Activated CD4-positive, alpha-beta T cell treated with anti-CD3 and anti-CD28 coated beads for 36 hours (primary cell): ENCODE results near the gene SLC4A8. TPM values are rescaled to one million over a fixed set of nuclear protein-coding genes. Genes with fewer than 3 reads are reported as not detected.
A peak's percentile ranks its signal among the peaks of the same experiment; 100 is the strongest.

Experiments used
- ATAC-seq: fragments of 200-7000 bp; cut with Tn5 transposase; one replicate; pipeline ENCODE4 v1.10.0; 2021; ENCODE audit warnings: mild to moderate bottlenecking, moderate library complexity
- CTCF ChIA-PET: fragments of 350-600 bp; sonication (Branson Sonifier 250); formaldehyde crosslinking; loops from one replicate; lab custom pipeline; 2021; ENCODE audit warnings: antibody characterized with exemption; lab: Charles Lee
- POLR2A ChIA-PET: fragments of 350-600 bp; sonication (Branson Sonifier 250); formaldehyde crosslinking; loops from one replicate; lab custom pipeline; 2021; ENCODE audit warnings: antibody characterized with exemption, inconsistent platforms; lab: Charles Lee
- DNase-seq: peaks from one replicate; pipeline ENCODE4 v3.0.0-alpha.2; 2020
- H3K27ac Mint-ChIP-seq: one replicate; pipeline ENCODE4 v1.8.0; 2021; ENCODE audit warnings: mixed read lengths
- H3K27me3 Mint-ChIP-seq: one replicate; pipeline ENCODE4 v1.8.0; 2021; ENCODE audit warnings: mixed read lengths
- H3K36me3 Mint-ChIP-seq: one replicate; pipeline ENCODE4 v1.8.0; 2021; ENCODE audit warnings: low read depth, mixed read lengths
- H3K4me1 Mint-ChIP-seq: one replicate; pipeline ENCODE4 v1.8.0; 2021; ENCODE audit warnings: mixed read lengths
- H3K4me3 Mint-ChIP-seq: one replicate; pipeline ENCODE4 v1.8.0; 2021; ENCODE audit warnings: mild to moderate bottlenecking, moderate library complexity, mixed read lengths
- H3K9me3 Mint-ChIP-seq: one replicate; pipeline ENCODE4 v1.8.0; 2021; ENCODE audit warnings: low read depth, mixed read lengths
- intact Hi-C, 2 experiments: fragments of 100-400 bp; cut with DNase I in 1 of 2; cut with micrococcal nuclease in 1 of 2; formaldehyde crosslinking; loops; one replicate each; pipeline versions ENCODE4 v1.14.2 to v1.15.1; 2022 to 2024; cut with DNase I, micrococcal nuclease
- total RNA-seq, 2 experiments: library from RNA; stranded (reverse); gene quantifications; one replicate each; pipeline ENCODE4 v1.2.3, GENCODE V29; 2021

The SLC4A8 gene
- 1 to 10 TPM; 1.7 to 2.0 TPM for total RNA-seq

DNA sequence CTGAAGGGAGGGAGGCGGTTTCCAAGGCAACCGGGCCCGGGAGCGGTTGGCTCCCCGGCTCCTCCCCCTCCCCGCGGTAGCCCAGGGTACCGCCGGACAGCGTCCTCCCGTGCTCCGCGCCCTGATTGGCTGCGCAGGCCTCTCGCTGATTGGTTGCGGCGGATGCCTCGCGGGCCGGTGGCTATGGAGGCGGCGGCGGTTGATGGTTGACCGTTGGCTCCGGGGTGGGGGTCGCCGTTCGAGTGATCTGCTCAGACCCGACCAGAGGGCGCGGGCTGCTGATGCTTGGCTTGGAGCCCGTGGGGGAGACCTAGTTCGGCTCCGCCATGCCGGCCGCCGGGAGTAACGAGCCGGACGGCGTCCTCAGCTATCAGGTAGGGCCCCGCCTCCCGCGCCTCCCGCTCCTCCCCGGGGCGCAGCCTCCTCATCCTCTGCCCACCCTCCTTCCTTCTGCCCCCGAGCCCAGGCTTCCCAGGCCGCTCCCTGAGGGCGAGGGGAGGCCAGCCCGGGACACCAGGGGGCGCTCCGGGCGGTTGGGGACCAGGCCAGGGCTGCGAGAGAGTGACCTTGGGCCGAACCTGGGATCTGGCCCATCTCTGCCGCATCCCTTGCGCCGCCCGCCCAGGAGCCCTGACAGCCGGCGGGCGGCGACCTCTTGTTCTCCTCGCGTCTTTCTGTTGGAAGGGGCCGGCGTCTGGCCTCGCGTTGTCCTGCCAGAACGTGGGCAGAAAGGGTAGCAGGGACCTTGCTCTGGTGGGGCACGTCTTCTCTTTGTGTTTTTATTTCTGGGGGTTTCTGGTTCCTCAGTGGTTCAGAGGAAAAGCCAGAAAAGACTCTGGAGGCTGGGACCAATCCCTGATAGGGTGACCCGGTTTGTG lies at the start of gene SLC4A8:
Gene SLC4A8 (plus strand): TSS at position 170 of the 878 bp plus-strand sequence. CDS start 157 bp downstream, at position 327.
- H3K27me3 Mint-ChIP-seq: no peaks in the 10 kb centered on the region
- H3K27ac Mint-ChIP-seq: no peak within 1 kb of the TSS
- no peaks in the 10 kb centered on the region for H3K9me3 Mint-ChIP-seq
- CTCF ChIA-PET: interaction anchor here (0.8 to 8.5 kb wide), 7 partner anchors 11 to 399 kb away, joined by 3 to 138 read pairs (median 4); no protein-coding TSS in a partner anchor
- H3K36me3 Mint-ChIP-seq: no peaks in the 10 kb centered on the region
- POLR2A ChIA-PET: no interaction called here
- H3K4me1 Mint-ChIP-seq: peaks cover 11% of the 10 kb centered on the region
- peak; percentile 89 for DNase-seq
- peak; percentile 96 for ATAC-seq
- H3K4me3 Mint-ChIP-seq: peak within 1 kb of the TSS; percentile 71
- intact Hi-C loops: loop anchor here (1.0 to 10.0 kb wide), 9 partner anchors 34 to 600 kb away; partner anchors contain the start of gene GALNT6 (in 1 of the 2)

DNA sequence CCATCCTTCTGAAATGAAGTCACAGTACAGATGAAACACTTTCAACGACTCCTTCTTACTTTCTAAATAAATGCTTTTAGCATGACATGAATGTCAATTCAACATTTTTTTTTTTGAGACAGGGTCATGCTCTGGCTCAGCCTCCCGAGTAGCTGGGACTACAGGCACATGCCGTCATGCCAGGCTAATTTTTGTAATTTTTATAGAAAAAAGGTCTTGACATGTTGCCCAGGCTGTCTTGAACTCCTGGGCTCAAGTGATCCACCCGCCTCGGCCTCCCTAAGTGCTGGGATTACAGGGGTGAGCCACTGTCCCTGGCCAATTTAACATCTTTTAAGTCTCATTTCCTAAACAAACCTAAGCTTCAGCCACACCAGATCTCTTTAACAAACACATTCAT lies 49.8 kb upstream of the SLC4A8 start:
- Mint-ChIP-seq H3K9me3 (no peaks in the 10 kb centered on the region), H3K27ac (peak overlapping the region; percentile 23), H3K4me1 (peaks cover 49% of the 10 kb centered on the region), H3K4me3 (no peak overlapping the region), H3K36me3 (peaks cover 46% of the 10 kb centered on the region), H3K27me3 (no peaks in the 10 kb centered on the region)
- ChIA-PET CTCF (interaction anchor here (0.6 to 2.0 kb wide), 2 partner anchors 12 to 616 kb away, joined by 3 to 5 read pairs; no protein-coding TSS in a partner anchor), POLR2A (no interaction called here)
- intact Hi-C loops: no loop called here
- DNase-seq (no peak), ATAC-seq (no peak)

DNA sequence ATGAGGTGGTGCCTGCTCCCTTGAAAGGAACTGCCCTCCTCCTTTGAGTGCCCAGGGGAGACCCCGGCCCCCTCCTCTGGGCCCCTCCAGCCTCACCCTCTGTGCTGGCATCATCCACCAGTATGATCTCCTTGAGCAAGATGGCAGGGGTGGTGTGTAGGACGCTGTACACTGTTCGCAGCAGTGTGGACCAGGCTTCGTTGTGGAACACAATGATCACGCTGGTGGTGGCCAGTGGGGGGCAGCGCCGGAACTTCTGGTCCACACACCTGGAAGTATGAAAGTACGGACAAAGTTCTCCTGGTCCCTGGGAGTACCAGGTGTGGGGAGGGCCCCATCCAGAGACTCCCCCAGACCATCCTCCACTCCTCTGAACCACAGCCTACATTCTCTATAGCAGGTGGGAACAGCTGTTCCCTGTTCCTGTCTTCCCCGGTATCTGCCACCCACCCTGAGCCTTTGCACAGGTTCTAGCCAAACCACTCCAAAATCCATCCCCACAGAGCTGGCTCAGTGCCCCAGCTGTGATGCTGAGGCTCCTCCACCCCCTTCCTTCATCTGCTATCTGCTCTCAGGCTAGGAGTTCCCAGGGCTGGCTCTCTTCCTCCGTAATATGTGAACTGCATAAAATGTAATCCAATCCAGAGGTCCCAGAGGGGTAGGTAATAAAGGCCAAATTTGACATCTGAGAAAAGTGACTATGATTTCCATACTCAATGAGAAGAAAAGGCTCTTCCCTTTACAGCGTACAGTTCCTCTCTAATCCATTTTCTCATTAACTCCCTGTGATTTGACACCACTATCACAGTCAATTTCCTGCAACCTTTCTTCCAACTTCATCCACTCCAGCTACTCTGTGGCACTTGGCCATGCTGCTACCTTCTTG lies 47.3 kb upstream of the SLC4A8 start:
- ChIA-PET CTCF (interaction anchor here (0.6 to 1.1 kb wide), 4 partner anchors 8 to 147 kb away, joined by 3 to 4 read pairs (median 3); no protein-coding TSS in a partner anchor), POLR2A (no interaction called here)
- no peaks in the 10 kb centered on the region for H3K27me3 Mint-ChIP-seq
- peaks cover 46% of the 10 kb centered on the region for H3K36me3 Mint-ChIP-seq
- ATAC-seq: no peak
- no peaks in the 10 kb centered on the region for H3K9me3 Mint-ChIP-seq
- H3K4me3 Mint-ChIP-seq: no peak overlapping the region
- no peak overlapping the region for H3K27ac Mint-ChIP-seq
- peaks cover 35% of the 10 kb centered on the region for H3K4me1 Mint-ChIP-seq
- DNase-seq: no peak
- intact Hi-C loops: no loop called here

DNA sequence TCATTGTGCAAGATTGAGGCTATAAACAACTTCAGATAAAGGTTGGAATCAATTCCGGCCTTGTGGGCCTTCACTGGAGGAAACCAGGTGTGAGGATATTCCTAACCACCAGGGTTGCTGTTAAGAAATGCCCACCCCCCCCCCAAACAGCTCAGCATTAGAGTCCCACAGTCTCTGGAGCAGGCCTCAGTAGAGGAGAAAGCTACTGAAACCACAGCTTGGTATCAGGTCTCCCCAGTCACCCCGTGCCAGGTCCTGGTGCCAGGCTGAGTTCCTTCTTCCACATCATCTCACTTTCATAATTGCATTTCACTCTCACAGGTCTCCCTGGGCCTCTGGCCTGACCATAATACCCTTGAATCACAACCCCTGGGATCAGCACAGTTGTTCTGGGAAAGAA lies 45.9 kb upstream of the SLC4A8 start:
- Mint-ChIP-seq H3K27me3 (no peaks in the 10 kb centered on the region), H3K4me3 (no peak overlapping the region), H3K9me3 (no peaks in the 10 kb centered on the region), H3K36me3 (peaks cover 42% of the 10 kb centered on the region), H3K4me1 (peaks cover 35% of the 10 kb centered on the region), H3K27ac (no peak overlapping the region)
- ATAC-seq (no peak), DNase-seq (no peak)
- CTCF ChIA-PET: no interaction called here
- intact Hi-C loops: no loop called here
- POLR2A ChIA-PET: interaction anchor here (1.2 kb wide), 1 partner anchor 10 kb away, joined by 3 read pairs; no protein-coding TSS in a partner anchor

DNA sequence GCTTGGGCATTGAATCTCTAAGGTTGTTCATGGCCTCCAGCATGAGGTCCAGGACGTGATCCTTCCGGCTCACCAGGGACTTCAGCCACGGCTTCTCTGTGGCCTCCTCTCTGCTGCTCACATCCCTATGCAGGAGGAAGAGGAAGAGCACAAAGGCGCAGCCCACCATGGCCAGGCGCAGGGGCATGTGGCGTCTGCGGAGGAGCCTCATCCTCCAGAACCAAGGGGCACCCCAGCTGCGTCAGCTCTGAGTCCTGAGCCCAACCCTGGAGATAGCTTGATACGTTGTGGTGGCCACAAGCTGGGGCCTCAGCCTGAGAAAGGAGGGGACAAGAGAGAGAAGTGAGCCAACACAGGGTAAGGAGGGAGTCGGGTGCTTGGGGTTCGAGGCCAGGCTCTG lies 45.1 kb upstream of the SLC4A8 start:
- intact Hi-C loops: no loop called here
- POLR2A ChIA-PET: interaction anchor here (1.2 kb wide), 1 partner anchor 10 kb away, joined by 3 read pairs; no protein-coding TSS in a partner anchor
- peaks cover 41% of the 10 kb centered on the region for H3K4me1 Mint-ChIP-seq
- no peak overlapping the region for H3K4me3 Mint-ChIP-seq
- no peak overlapping the region for H3K27ac Mint-ChIP-seq
- CTCF ChIA-PET: no interaction called here
- peaks cover 37% of the 10 kb centered on the region for H3K36me3 Mint-ChIP-seq
- ATAC-seq (no peak), DNase-seq (no peak)
- no peaks in the 10 kb centered on the region for H3K27me3 Mint-ChIP-seq
- H3K9me3 Mint-ChIP-seq: no peaks in the 10 kb centered on the region

DNA sequence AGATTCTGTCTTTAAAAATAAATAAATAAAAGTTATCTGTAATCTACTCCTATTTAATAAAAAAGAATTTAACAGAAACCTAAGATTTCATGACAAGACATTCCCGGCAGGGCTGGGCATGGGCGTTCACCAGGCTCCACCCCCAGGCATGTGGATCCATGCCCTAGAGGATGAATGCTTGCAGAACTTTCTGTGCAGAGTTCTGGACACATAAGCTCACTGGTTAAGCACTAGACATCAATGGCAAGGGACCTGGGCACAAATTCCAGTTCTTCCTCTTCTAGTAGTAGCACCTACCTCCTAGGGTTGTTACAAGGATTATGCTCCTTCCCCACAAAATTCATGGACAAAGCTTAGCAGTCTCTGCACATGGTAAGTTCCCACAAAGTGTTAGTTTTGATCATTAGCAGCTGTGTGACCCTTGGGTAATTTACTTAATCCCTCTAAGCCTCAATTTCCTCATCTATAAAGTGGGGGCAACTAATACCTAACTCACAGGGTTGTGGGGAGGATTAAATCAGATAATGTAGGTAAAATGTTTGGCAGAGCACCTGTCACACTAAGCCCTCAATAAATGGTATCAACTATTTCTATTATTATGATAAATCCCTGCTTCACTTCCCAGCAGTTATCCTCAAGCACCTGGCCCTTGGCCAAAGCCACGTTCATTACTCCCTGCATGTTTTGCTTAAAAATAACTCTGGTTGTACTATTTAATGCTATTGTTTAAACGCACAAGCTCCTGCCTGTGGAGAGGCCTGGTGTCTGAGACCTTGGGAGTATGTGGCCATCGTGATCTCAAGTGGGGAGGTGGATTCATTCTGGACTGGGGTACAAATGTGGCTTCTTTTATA lies 43.2 kb upstream of the SLC4A8 start:
- peaks cover 37% of the 10 kb centered on the region for H3K4me1 Mint-ChIP-seq
- H3K27me3 Mint-ChIP-seq: no peaks in the 10 kb centered on the region
- H3K4me3 Mint-ChIP-seq: no peak overlapping the region
- no peaks in the 10 kb centered on the region for H3K9me3 Mint-ChIP-seq
- H3K27ac Mint-ChIP-seq: no peak overlapping the region
- peaks cover 30% of the 10 kb centered on the region for H3K36me3 Mint-ChIP-seq
- POLR2A ChIA-PET: no interaction called here
- ATAC-seq (no peak), DNase-seq (no peak)
- CTCF ChIA-PET: interaction anchor here (0.6 kb wide), 1 partner anchor 763 kb away, joined by 4 read pairs; no protein-coding TSS in a partner anchor
- intact Hi-C loops: no loop called here

DNA sequence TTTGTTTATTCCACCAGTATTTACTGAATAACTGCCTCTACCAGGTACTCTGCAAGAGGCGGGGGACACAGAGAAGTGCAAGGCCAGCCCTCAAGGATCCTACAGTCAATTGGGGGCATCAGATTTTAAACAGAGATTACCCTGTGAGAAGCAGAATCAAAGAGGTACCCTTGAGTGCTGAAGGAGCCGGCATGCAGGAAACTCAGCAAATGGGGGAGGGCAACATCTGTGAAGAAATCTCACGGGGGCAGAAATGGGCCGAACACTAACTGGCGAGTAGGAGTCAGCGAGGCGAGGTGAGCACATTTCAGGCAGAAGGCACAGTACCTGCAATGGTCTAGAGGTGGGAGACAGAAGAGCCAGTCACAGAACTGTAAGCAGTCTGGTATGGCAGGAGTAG lies 42.5 kb upstream of the SLC4A8 start:
- no peak overlapping the region for H3K4me3 Mint-ChIP-seq
- ChIA-PET CTCF (no interaction called here), POLR2A (no interaction called here)
- no peaks in the 10 kb centered on the region for H3K9me3 Mint-ChIP-seq
- no peak overlapping the region for H3K27ac Mint-ChIP-seq
- peaks cover 41% of the 10 kb centered on the region for H3K4me1 Mint-ChIP-seq
- intact Hi-C loops: no loop called here
- ATAC-seq (no peak), DNase-seq (no peak)
- no peaks in the 10 kb centered on the region for H3K27me3 Mint-ChIP-seq
- peaks cover 25% of the 10 kb centered on the region for H3K36me3 Mint-ChIP-seq

DNA sequence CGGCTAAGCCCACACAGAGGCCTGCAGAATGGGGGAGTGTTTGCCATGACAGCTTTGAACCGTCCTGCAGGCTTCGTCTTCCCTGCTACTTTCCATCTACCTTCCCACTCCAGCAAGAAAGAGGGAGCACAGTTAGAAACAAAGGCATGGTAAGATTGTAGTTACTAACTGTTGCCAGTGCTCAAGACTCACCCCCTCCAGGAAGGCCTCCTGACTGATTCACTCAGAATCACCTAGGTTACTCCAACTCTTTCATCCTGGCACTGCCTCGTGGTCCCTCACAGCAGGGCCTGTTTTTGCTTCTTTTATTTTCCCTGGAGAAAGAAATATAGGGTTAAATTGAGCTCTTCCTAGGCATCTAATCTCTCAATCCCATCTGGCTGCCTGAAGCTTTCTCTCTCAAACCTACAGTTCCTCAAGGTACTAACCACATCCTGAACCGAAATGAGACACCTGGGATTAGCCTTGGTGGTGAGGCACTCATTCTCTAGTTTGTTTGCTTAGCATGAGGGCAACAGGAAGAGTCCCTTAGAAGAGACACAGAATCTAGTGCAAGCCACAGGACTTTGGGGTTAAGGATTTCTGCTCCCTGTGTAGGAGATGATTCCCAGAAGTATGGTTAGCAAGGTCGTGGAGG lies 41.2 kb upstream of the SLC4A8 start:
- ATAC-seq (peak; percentile 81), DNase-seq (peak; percentile 28)
- Mint-ChIP-seq H3K4me1 (peaks cover 48% of the 10 kb centered on the region), H3K36me3 (peaks cover 18% of the 10 kb centered on the region), H3K4me3 (no peak overlapping the region), H3K9me3 (no peaks in the 10 kb centered on the region), H3K27me3 (no peaks in the 10 kb centered on the region), H3K27ac (peak overlapping the region; percentile 63)
- CTCF ChIA-PET: interaction anchor here (1.0 to 1.7 kb wide), 2 partner anchors 11 to 12 kb away, joined by 5 read pairs; no protein-coding TSS in a partner anchor
- intact Hi-C loops: no loop called here
- POLR2A ChIA-PET: interaction anchor here (1.1 kb wide), 1 partner anchor 14 kb away, joined by 3 read pairs; no protein-coding TSS in a partner anchor

DNA sequence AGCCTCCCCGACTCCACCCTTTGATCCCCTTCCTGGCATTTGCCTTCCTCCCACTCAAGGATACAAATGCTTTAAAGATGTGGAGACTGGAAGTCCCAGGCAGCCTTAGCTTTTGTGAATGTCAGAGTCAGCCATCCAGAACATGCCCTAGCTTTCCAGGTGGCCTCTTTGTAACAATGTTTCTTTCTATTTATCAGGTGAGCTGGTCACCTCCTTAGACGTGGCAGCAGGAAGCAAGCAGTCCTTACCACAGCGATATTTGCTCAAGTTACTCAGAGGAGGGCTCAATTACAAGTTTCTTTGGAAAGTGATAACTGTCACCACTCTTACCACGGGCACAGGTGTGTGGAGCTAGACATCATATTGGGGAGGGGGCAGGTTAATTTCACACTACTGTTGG lies 38.3 kb upstream of the SLC4A8 start:
- H3K36me3 Mint-ChIP-seq: peaks cover 11% of the 10 kb centered on the region
- POLR2A ChIA-PET: interaction anchor here (0.9 kb wide), 1 partner anchor 14 kb away, joined by 9 read pairs; no protein-coding TSS in a partner anchor
- H3K4me1 Mint-ChIP-seq: peaks cover 69% of the 10 kb centered on the region
- no peaks in the 10 kb centered on the region for H3K27me3 Mint-ChIP-seq
- H3K27ac Mint-ChIP-seq: no peak overlapping the region
- ATAC-seq (no peak), DNase-seq (no peak)
- no peak overlapping the region for H3K4me3 Mint-ChIP-seq
- intact Hi-C loops: no loop called here
- H3K9me3 Mint-ChIP-seq: no peaks in the 10 kb centered on the region
- CTCF ChIA-PET: interaction anchor here (0.6 to 1.2 kb wide), 3 partner anchors 12 to 865 kb away, joined by 3 to 5 read pairs (median 5); no protein-coding TSS in a partner anchor
